Fibroblast of skin of left quadriceps (primary cell): ENCODE results near the gene EPHB1.
"Not testable (repeated sequence)": the region's sequence is repeated elsewhere in the genome, so short reads cannot be mapped to it uniquely, and the experiment has no call there.

ENCODE experiments used
- DNase-seq, 2 experiments: peaks; one replicate each; pipeline ENCODE4 v3.0.0-alpha.2; 2013; ENCODE audit warnings: low read depth in 2 of 2

The EPHB1 gene

DNA sequence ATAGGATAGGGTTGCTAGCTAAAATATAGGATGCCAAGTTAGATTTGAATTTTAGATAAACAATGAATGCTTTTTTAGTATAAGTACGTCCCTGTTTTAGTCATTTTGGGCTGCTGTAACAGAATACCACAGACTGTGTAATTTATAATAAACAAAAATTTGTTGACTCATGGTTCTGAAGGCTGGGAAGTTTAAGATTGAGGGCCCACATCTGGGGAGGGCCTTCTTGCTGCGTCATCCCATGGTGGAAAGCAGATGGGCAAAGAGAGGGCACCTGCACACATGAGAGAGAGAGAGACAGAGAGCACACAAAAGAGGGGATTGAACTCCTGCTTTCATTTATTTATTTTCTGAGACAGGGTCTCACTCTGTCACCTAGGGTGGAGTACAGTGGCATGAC, 246.5 kb downstream of the EPHB1 start:
- DNase-seq, result no peak

DNA sequence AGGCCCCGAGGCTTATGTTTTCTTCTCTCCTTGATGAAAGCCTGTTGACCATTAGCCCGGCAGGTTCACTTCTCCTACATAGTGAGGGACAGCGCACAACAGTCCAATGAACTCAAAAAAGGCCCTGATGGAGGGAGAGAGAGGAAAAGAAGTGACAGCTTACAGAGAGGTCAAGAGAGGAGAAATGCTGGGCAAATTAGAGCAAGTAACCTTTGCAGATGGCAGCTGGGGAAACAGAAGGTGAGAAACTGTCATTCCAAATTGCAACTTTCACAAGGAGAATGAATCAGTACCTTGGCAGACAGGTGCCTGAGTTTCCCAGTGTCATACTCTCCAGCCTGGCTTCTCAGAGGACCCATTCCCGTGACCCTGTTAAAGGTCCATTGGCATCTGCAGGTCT, 252.0 kb downstream of the EPHB1 start:
- DNase-seq, result no peak

DNA sequence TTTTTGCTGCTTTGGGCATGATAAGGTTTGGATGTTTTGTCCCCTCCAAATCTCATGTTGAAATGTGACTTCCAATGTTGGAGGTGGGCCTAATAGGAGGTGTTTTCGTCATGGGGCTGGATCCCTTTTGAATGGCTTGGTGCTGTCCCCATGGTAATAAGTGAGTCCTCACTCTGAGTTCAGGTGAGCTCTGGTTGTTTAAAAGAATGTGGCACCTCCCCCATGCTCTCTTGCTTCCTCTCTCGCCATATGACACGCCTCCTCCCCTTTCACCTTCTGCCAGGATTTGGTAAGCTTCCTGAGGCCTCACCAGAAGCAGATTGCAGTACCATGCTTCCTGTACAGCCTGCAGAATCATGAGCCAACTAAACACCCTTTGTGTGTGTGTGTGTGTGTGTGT, 255.5 kb downstream of the EPHB1 start:
- no peak for DNase-seq

DNA sequence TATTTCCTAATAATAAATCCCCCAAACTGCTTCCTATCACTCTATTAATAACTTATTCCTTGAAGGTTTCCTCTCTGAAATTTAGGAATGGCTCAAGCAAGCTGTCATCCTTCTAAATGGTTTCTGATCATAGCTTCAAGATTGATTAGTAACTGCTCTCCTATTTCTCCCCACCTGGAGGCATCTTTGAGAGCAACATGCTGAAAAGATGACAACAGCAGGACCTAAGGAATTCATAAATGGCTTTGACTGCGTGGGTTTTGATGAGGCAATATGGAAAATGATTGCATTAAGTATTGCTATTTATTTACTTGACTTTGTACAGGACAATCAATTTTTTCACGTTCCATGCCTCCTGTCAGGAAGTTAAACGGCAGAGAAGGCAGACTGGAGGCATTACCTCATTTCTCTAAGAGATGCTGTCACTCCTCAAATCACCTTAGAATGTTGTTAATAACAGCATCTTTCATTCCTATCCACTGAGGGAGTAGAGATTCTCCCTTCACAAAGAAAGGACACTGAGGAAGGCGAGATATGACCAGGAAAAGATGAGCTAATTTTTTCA, 256.4 kb downstream of the EPHB1 start:
- DNase-seq, result no peak

DNA sequence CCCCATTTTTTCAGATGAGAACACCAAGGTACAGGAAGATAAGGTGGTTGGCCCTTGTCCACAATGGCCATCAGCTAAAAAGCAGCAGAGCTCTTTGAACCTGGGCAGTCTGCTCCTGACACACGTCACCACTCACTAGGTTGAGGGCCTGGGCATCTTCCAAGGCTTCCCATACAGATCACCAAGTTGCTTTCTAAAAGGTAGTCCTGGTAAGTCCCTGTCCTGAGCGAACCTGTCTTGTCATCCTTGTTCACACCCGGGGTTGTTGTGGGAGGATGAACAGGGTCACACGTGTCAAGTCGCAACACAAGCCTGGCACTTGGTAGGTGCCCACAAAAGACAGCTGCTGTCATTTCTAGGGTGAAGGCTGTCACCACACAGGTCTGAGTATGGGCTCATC, 260.4 kb downstream of the EPHB1 start:
- no peak for DNase-seq

DNA sequence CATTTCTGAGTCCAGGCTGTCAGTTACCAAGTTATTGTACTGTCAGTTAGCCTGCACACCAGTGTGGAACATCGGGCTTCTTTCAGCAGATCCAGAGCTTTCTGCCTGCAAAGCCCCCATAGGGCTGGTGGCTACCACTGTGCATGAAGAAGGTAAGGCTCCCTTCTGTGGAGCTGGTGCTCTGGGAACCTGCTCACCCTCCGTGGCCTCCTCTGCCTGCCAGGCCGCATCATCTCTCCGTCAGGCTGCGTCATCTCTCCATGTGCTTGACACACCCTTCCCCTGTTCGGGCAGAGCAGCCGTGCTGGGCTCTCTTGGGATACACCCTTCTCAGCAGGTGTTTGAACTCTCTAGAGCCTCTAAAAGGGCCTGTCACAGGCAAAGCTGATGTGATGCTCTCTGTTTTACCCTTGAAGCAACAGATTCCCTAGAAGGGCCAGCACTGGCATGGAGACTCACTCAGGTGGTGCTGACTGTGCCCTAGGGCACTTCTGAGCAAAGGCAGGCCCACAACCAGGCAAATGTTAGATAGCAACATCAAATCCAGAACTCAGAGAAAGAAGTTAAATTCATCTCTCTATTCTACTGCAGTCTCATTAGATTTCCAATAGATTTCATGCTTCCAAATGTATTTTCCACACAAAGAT, 261.1 kb downstream of the EPHB1 start:
- DNase-seq, result no peak

DNA sequence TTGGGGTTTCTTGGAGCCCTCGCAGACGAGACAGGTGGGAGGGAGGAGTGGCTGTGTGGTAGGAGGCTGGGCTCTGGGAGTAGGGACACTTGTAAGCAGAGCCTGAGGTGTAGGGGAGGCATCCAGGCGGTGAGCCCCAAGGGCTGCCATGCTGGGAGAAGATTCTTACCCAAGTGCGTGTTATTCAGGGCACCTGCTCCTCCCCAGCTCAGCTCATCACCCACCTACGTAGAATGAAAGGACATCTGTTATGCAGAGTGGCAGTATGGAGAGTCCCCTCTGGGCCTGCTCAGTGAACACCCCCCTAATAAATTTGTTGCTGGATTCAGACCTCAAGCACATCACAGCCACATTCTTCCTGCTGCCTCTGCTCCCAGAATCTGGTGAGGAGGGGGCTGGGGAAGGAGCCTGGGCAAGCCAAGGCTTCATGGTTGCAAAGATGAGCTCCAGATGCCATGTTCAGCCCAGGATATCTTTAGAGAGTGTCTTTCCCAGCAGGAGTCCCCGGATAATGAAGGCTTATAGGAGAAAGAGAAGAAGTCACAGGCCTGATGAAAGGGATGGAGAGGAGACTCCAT, 261.8 kb downstream of the EPHB1 start:
- DNase-seq, result no peak

DNA sequence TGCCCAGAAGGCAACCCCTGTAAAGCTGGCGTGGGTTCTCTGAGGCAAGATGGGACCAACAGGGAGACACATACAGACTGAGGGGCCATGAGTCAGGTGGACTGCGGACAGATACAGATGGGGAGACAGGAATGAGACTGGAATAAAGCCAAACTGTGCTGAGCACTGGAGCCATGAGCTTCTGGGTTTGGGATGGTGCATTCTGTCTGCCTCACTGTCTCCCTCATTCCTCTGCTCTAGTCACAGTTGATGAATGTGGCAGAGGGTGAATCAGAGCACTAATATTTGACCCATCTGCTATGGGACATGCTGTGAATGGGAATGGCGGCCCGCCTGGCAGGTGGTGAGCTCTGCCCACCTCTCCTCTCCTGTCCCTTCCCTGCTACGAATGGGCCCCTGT, 262.9 kb downstream of the EPHB1 start:
- DNase-seq, result no peak

DNA sequence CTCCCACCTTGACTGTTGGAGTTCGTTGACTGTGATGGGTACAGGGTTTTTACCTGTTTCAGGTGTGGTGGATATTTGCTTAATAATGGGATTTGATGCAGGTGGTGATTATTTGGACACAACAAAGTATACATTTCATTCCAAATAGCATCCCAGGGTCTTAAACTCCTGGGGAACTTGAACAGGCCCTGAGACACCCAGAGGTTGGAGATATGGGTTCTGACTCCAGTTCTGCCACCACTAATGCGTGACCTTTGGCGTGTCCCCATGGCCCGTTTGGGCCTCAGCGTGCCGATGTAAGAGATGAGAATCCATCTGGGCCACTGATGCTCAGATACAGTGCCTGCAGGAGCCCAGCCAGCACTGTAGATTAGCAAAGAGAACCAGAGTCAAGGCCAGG, 264.5 kb downstream of the EPHB1 start:
- no peak for DNase-seq

DNA sequence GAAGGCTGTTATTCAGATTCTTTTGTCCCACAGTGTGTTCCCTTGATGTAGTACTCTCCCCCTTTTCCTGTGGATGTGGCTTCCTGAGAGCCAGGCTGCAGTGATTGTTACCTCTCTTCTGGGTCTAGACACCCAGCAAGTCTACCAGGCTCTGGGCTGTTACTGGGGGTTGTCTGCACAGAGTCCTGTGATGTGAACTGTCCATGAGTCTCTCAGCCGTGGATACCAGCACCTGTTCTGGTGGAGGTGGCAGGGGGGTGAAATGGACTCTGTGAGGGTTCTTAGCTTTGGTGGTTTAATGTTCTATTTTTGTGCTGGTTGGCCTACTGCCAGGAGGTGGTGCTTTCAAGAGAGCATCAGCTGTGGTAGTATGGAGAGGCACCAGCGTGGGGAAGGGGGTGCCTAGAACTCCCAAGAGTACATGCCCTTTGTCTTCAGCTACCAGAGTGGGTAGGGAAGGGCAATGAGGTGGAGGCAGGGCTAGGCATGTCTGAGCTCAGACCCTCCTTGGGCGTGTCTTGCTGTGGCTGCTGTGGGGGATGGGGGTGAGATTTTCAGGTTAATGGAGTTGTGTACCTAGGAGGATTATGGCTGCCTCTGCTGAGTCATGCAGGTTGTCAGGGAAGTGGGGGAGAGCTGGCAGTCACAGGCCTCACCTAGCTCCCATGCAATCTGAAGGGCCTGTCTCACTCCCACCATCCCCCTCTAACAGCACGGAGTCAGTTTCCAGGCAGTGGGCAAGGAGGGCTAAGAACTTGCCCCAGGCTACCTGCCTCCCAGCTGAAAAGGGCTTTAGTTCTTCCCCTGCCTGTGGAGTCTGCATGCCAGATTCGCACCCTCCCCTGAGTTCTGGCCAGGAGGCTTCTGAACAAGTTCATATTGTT, 272.0 kb downstream of the EPHB1 start:
- DNase-seq, result not testable (repeated sequence)

DNA sequence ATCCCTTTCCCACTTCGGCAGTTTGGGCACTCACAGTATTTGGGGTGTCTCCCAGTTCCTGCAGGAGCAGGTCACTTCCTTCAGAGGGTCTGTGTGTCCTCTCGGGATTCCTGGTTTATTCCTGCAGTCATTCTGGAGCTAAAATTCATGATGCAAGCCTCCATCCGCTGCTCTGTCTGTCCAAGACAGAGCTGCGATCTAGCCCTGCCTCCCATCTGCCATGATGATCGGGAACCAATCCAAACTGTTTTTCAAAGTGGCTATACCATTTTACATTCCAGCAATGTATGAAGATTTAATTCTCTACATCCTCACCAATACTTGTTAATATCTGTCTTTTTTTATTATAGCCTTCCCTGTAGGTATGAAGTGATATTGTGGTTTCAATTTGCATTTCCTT, 273.0 kb downstream of the EPHB1 start:
- no peak for DNase-seq

DNA sequence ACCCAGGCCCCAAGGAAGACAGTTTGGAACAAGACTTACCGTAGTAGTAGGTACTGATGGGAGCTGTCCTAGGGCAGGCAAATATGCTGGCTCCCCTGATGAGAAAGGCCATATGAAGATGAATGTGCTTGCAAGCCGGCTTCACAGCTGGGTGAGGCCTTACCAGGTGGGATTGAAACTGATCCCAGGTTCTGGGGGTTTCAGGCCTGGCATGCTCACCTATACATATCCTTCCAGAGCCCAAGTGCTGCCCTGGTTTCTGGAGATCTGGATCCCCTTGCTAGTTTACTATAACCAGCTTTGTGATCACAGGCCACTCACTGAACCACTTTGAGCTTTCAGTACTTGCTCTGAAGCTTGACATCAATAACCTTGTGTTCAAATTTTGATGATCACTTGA, 274.3 kb downstream of the EPHB1 start:
- DNase-seq, result no peak

DNA sequence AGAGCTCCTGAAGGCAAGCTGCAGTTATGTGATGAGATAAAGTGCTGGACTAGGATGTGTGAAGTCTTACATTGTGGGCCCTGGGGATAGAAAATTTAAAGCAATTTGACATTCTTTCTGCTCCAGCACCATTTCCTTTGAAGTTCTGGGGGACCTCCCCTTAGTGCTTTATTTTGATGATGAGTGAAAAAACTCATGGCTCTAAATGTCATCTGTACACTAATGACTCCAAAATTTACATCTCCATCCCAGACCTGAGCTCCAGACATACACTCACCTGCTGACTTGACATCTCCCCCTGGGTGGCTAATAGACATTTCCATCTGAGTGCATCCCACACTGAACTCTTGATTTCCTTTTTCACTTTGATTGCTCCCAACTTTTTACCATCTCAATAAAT, 276.4 kb downstream of the EPHB1 start:
- DNase-seq, result no peak

DNA sequence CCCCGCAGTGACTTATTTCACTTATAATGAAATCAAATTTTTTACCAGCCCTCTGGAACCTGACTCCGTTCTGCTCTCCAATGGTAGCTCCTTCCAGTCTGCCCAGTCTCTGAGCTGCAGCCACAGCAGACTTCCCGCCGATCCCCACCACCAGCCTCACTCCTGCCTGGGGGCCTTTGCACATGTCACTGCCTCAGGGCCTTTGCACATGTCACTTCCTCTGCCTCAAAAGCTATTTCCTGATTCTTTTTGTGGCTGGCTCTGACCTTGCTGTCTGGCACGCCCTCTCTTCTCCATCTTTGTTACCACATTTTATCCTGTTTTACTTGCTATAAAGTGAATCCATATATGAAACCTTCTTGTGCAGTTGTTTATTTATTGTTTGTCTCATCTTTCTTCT, 277.4 kb downstream of the EPHB1 start:
- no peak for DNase-seq

DNA sequence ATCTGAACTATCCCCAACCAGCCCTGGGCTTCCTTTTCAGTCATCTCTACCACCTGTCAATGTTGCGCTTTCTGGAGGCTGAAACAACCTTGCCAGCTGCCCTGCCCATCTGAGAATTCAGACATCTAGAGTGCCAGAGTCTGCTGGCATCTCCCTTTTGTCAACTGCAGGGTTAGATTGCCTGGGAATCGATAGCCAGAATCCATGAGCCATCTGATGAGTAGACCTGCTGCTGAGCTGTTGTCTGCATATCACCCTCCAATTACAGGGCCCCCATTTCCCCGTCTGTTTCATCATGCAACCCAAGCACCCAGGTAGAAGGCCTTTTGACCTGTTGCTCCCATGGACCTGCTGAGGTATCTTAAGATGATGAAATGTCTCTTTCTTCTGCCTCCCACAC, 280.1 kb downstream of the EPHB1 start:
- DNase-seq, result no peak

DNA sequence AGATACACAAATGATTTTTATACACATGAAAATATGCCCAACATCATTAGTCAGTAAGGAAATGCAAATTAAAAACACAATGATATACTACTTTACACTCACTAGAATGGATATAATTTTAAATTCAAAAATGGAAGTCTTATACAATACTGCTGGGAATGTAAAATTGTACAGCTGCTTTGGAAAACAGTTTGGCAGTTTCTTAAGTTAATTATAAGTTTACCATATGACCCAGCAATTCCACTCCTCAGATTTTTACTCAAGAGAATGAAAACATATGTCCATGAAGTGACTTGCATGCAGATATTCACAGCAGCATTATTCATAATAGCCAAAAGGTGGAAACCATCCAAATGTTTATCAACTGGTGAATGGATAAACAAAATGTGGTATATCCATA, 281.3 kb downstream of the EPHB1 start:
- no peak for DNase-seq

DNA sequence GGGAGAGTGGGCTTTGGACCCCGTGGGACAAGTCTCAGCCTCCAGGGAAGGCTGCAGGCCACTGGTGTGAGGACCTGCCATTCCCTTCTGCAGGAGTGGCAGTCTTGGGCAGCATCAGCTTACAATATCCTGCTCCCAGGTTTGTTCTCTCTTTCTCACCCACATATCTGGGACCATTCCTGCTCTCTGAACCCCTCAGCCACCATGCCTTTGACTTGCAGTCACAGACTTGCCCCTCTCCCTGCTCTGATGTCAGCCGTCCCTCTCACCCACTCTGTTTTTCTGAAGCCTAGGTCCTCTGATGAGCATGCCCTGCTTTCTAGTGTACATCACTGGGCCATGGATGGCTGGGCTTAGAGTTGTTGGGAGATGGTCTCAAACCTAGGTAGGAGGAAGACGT, 282.1 kb downstream of the EPHB1 start:
- no peak for DNase-seq

DNA sequence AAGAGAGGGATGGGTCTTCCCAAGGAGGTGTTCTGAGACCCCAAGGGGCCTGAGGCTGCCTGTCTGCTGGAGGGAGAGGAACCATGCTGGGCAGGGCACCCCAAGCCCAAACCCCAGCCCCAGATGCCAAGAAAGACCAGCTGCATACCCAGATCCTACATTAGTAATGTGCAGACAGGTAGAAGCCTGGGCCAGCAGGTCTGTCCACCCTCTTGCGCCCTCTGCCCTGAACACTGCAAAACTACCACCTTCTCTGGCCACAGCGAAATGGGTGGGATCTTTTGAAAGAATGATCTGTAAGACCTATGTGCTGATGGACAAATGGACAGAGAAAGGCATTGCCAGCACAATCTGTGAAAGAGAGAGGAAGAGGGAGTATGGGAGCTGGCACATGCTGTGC, 283.2 kb downstream of the EPHB1 start:
- DNase-seq, result no peak

DNA sequence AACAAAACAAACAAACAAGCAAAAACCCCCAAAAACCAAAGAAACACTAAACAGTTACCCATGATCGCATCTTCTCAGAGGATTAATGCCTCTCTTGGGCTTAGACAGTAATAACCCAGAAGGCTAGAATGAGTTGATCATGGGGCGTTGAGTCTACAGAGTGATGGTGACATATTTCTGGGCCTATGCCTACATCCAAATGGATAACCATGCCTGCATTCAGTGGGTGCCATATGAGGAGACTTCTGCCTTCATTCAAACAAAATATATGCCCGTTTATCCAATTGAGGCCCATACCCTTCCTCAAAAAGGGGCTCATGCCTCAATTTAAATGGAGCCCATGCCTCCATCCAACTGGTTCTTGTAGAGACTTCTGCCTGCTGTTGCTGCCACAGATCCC, 284.0 kb downstream of the EPHB1 start:
- DNase-seq, result no peak

DNA sequence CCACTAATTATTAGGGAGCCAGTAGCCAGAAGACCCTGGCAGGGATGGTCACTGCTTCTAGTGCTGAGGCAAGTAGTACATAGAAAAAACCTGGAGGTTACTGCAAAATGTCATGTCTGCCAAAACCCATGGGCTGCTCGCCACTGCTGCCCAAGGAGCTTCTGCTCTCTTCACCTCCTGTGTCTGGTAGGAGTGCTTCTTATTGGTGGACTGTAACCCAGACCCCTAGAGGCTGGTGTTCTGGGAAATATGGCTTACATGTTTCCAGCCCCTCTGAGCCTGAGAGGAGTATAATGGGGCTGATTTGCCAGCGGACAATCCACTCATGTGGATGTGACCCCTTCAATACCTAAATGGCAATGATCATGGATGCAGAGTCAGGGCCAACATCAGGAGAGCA, 286.4 kb downstream of the EPHB1 start:
- no peak for DNase-seq

DNA sequence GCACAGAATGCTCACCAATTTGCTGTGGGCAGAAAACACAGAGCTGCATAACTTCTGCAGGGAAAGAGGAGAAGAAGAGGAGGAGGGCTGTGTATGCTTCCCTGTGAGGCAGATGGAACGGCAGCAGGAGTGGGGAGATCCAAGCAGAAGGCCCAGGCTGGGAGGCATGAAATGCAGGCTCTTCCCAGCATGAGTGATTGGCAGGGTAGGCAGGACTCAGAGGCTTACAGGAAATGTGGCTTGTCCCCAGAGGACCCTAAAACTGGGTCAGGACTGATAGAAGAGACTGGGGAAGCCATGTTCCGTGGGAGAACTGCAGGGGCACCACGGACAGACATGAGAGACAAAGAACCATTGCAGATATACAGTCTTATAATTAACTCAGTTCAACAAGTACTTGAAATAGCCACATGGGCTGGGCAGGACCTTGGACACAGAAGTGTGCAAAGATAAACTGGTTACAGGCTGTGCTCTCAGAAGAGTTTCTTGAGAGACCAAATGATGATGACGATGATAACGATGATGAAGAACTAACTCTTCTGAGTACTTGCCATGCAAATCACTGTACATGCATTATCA, 286.9 kb downstream of the EPHB1 start:
- DNase-seq, result no peak

DNA sequence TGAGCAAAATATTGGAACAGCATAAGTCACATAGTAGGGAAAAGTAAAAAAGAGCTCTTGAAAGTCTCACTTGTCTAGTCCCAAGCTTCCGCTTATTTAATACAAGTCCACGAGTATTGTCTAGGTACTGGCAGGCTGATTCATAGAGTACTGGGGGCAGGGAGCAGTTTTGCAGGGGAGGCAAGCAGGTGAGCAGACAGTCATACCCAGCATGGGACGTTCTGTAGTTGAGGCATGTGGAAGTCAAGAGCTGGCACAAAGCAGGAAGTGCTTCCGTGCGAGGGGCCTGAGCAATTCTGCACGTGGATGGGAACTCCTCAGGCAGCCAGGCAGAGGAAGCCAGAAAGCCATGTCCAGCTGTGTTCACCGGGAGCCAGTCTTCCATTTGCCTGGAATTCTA, 287.6 kb downstream of the EPHB1 start:
- no peak for DNase-seq

DNA sequence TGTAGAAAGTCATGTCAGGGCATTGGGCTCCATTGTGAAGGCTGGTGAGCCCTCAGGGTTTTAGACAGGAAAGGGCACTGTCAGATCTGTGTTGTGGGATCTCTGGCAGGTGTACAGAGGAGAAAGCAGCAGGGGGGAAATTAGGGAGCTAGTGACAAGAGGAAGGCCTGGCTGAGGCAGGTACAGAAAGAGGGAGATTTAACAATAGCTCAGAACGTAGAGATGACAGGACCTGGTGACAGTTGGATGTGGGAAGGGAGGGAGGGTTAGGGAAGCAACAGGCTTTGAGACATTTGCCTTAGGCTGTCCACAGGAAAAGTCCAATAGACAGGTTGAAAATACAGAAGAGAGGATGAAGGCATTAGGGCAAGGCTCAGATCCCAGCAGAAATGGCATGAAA, 288.1 kb downstream of the EPHB1 start:
- DNase-seq, result no peak
